ENCODE data around the gene SLC13A3. TPM values are rescaled to one million over a fixed set of nuclear protein-coding genes. Genes with fewer than 3 reads are reported as not detected.

The SLC13A3 gene
- total and polyA plus RNA-seq, 2 donors (not counting 3 experiments of a cell fraction or from before 2014, with no cell fraction given): 0.11 to 0.40 TPM

DNA sequence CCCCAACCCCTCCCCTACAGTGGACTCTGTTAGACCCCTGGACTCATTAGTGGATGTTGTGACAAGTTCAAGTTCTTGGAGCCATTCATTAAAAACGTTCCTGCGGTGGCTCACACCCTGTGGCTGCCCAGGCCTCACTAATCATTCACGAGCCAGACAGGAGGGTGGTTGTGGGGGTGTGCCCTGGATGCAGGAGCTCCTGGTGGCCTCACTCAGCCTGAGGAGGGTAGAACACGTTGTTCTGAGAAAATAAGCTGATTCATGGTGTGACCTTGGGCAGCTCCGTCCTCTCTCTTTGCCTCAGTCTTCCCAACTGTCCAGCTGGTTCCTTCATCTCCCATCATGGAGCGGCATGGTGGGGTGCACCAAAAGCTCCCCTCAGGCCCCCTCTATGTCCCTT is 16.7 kb downstream of the SLC13A3 start:
- BruUV-seq (replicated peaks): no TSS peak
- Histone ChIP-seq H3K9me3 (replicated peaks; ENCODE audit: control insufficient read depth, insufficient read depth, low read length) (no peaks in the 10 kb centered on the region), H3K9ac (replicated peaks; ENCODE audit: extremely low read depth, insufficient read depth, low read length) (no peak overlapping the region), H3K4me3 (replicated peaks in 1 of 3; ENCODE audit: insufficient read depth in 1 of 3, low read depth in 1 of 3, low read length in 3 of 3) (no peak overlapping the region), H3K79me2 (ENCODE audit: control insufficient read depth, insufficient read depth, low read length) (no peaks in the 10 kb centered on the region), H3K4me2 (ENCODE audit: insufficient read depth, low read length) (no peak overlapping the region), H3K4me1 (ENCODE audit: control insufficient read depth, extremely low read depth, insufficient read depth, low read length) (no peaks in the 10 kb centered on the region), H3K9me1 (replicated peaks; ENCODE audit: control insufficient read depth, extremely low read depth, insufficient read depth, low read length) (no peaks in the 10 kb centered on the region), H3K36me3 (ENCODE audit: control insufficient read depth in 2 of 2, extremely low read depth in 1 of 2, insufficient read depth in 2 of 2, low read length in 2 of 2) (no peaks in the 10 kb centered on the region), H3K27ac (ENCODE audit: insufficient read depth, low read depth, low read length) (no peak overlapping the region), H4K20me1 (replicated peaks; ENCODE audit: control insufficient read depth, extremely low read depth, insufficient read depth, low read length) (no peaks in the 10 kb centered on the region), H3K27me3 (ENCODE audit: control insufficient read depth in 2 of 2, insufficient read depth in 2 of 2, low read length in 2 of 2) (no peaks in the 10 kb centered on the region), H2AFZ (ENCODE audit: low read depth, low read length) (no peak overlapping the region)
- dilution Hi-C loops (cut with MboI; ENCODE audit: extremely low pct_ligation_motif_present, low sequenced_read_pairs) (no loop called here), intact Hi-C loops (cut with micrococcal nuclease) (no loop called here)
- CTCF ChIA-PET: no interaction called here
- TF ChIP-seq POLR2A (IDR thresholded peaks at IDR 0.05; ENCODE audit: low read depth, low read length): no peak
- TF ChIP-seq, protein P1, sequence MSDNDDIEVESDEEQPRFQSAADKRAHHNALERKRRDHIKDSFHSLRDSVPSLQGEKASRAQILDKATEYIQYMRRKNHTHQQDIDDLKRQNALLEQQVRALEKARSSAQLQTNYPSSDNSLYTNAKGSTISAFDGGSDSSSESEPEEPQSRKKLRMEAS (IDR thresholded peaks at IDR 0.05; ENCODE audit: insufficient read depth, insufficient read length): no peak
- TF ChIP-seq MYC (IDR thresholded peaks at IDR 0.05; ENCODE audit: low read depth, low read length): no peak
- no peak for TF ChIP-seq GATA2 (IDR thresholded peaks at IDR 0.05; ENCODE audit: insufficient read depth, insufficient read length, low read depth, low read length)
- POLR2A ChIA-PET: no interaction called here
- no peak for DNase-seq (ENCODE audit: low read depth, low spot score)
- FAIRE-seq: no peak

DNA sequence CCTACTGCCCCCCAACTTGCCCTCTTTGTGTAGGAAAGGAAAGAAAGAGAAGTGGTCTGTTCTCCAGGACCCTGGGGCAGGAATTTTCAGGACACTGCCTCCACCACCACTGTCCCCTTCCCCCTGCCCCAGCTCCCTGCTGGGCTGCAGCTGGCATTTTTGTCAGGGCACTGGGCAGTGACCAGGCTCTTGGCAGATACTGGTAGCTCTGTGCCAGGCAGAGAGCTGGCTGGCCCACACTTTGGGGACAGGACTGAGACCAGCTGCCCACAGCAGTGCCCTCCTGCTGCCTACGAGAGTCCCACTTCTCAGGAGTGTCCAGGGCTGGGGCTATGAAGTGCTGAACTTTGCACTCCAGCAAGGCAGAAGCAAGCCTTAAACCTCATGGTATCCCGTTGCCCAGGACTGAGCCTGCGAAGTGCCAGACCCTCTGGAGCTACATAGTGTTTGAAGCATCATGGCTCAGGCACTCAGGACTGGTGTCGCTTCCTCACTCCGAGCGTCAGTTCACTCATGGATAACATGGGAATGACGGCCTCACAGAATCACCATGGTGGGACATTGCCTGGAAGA is 19.3 kb downstream of the SLC13A3 start:
- POLR2A ChIA-PET: no interaction called here
- Histone ChIP-seq H3K27ac (ENCODE audit: insufficient read depth, low read depth, low read length) (no peak overlapping the region), H4K20me1 (replicated peaks; ENCODE audit: control insufficient read depth, extremely low read depth, insufficient read depth, low read length) (no peaks in the 10 kb centered on the region), H3K9me3 (replicated peaks; ENCODE audit: control insufficient read depth, insufficient read depth, low read length) (no peaks in the 10 kb centered on the region), H3K4me1 (ENCODE audit: control insufficient read depth, extremely low read depth, insufficient read depth, low read length) (no peaks in the 10 kb centered on the region), H3K27me3 (ENCODE audit: control insufficient read depth in 2 of 2, insufficient read depth in 2 of 2, low read length in 2 of 2) (no peaks in the 10 kb centered on the region), H3K79me2 (ENCODE audit: control insufficient read depth, insufficient read depth, low read length) (no peaks in the 10 kb centered on the region), H3K4me2 (ENCODE audit: insufficient read depth, low read length) (no peak overlapping the region), H3K36me3 (ENCODE audit: control insufficient read depth in 2 of 2, extremely low read depth in 1 of 2, insufficient read depth in 2 of 2, low read length in 2 of 2) (no peaks in the 10 kb centered on the region), H2AFZ (ENCODE audit: low read depth, low read length) (no peak overlapping the region), H3K4me3 (replicated peaks in 1 of 3; ENCODE audit: insufficient read depth in 1 of 3, low read depth in 1 of 3, low read length in 3 of 3) (no peak overlapping the region), H3K9ac (replicated peaks; ENCODE audit: extremely low read depth, insufficient read depth, low read length) (no peak overlapping the region), H3K9me1 (replicated peaks; ENCODE audit: control insufficient read depth, extremely low read depth, insufficient read depth, low read length) (no peaks in the 10 kb centered on the region)
- FAIRE-seq (no peak), DNase-seq (ENCODE audit: low read depth, low spot score) (no peak)
- BruUV-seq (replicated peaks): no TSS peak
- TF ChIP-seq GATA2 (IDR thresholded peaks at IDR 0.05; ENCODE audit: insufficient read depth, insufficient read length, low read depth, low read length) (no peak), POLR2A (IDR thresholded peaks at IDR 0.05; ENCODE audit: low read depth, low read length) (no peak), JUN (IDR thresholded peaks at IDR 0.05; ENCODE audit: borderline replicate concordance, insufficient read depth, insufficient read length, low read depth) (no peak), POLR2AphosphoS5 (IDR thresholded peaks at IDR 0.05; ENCODE audit: insufficient read depth, low read depth, low read length) (no peak), MYC (IDR thresholded peaks at IDR 0.05; ENCODE audit: low read depth, low read length) (no peak), EZH2 (IDR thresholded peaks at IDR 0.05; ENCODE audit: borderline replicate concordance, low read depth, low read length, severe bottlenecking) (no peak), FOS (IDR thresholded peaks at IDR 0.05; ENCODE audit: borderline replicate concordance, insufficient read depth, low read length) (no peak)
- TF ChIP-seq, protein P2, sequence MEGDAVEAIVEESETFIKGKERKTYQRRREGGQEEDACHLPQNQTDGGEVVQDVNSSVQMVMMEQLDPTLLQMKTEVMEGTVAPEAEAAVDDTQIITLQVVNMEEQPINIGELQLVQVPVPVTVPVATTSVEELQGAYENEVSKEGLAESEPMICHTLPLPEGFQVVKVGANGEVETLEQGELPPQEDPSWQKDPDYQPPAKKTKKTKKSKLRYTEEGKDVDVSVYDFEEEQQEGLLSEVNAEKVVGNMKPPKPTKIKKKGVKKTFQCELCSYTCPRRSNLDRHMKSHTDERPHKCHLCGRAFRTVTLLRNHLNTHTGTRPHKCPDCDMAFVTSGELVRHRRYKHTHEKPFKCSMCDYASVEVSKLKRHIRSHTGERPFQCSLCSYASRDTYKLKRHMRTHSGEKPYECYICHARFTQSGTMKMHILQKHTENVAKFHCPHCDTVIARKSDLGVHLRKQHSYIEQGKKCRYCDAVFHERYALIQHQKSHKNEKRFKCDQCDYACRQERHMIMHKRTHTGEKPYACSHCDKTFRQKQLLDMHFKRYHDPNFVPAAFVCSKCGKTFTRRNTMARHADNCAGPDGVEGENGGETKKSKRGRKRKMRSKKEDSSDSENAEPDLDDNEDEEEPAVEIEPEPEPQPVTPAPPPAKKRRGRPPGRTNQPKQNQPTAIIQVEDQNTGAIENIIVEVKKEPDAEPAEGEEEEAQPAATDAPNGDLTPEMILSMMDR (IDR thresholded peaks at IDR 0.05; ENCODE audit: extremely low read depth in 1 of 2, insufficient read depth in 1 of 2, low read depth in 1 of 2, low read length in 2 of 2): no peak
- TF ChIP-seq, protein P1 (IDR thresholded peaks at IDR 0.05; ENCODE audit: insufficient read depth, insufficient read length): no peak
- dilution Hi-C loops (cut with MboI; ENCODE audit: extremely low pct_ligation_motif_present, low sequenced_read_pairs) (no loop called here), intact Hi-C loops (cut with micrococcal nuclease) (no loop called here)
- CTCF ChIA-PET: no interaction called here
